SK-N-SH (cell line): ENCODE results near the gene SDCCAG8.

Experiments used
- CTCF ChIP-seq: fragments of 200-600 bp; sonication (generic); IDR thresholded peaks from 2 replicates; pipeline ENCODE4 v1.6.1; 2017; ENCODE audit warnings: antibody characterized with exemption, mild to moderate bottlenecking, moderate library complexity
- EZH2phosphoT487 ChIP-seq: fragments of 200-600 bp; sonication (generic); IDR thresholded peaks from 2 replicates; pipeline ENCODE4 v1.6.1; 2017; ENCODE audit warnings: low read depth, mixed run types, mild to moderate bottlenecking, antibody characterized with exemption, moderate library complexity, borderline replicate concordance
- FOXM1 ChIP-seq: IDR thresholded peaks from 2 replicates; pipeline ENCODE4 v1.4.0; 2012; ENCODE audit warnings: low read depth, mild to moderate bottlenecking
- POLR2AphosphoS5 ChIP-seq: IDR thresholded peaks from 2 replicates; pipeline ENCODE4 v1.6.1; 2012; ENCODE audit warnings: low read depth, low read length
- RFX5 ChIP-seq: IDR thresholded peaks from 2 replicates; pipeline ENCODE4 v1.6.1; 2012; ENCODE audit warnings: mild to moderate bottlenecking, improper control_type of control experiment, low read length
- SIN3A ChIP-seq: IDR thresholded peaks from 2 replicates; pipeline ENCODE4 v1.6.1; 2012; ENCODE audit warnings: low read depth, mild to moderate bottlenecking, low read length, moderate library complexity, borderline replicate concordance

DNA sequence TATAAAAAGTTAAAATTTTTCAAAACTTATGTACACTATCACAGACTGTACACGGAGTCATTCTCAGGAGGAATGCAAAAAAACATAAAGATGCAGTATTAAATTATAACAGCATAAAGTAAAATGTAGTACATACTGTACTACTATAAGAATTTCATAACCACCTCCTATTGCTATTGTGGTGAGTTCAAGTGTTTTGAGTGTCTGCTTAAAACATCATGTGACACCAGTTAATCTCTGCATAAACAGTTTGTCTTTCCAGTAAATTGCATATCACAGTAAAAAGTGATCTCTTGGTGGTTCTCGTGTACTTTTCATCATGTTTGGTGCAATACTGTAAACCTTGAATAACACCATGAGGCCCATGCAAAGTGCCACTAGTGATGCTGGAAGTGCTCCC lies 45.2 kb downstream of the SDCCAG8 start:
- TF ChIP-seq POLR2AphosphoS5 (no peak), CTCF (no peak), FOXM1 (no peak), SIN3A (no peak), RFX5 (no peak), EZH2phosphoT487 (no peak)
